ENCODE measurements around the gene DMGDH. TPM values are rescaled to one million over a fixed set of nuclear protein-coding genes. Genes with fewer than 3 reads are reported as not detected.

DMGDH gene
- total RNA-seq, 3 donors from 2014 or later = 1.5 to 12.5 (median 2.9) TPM

DNA sequence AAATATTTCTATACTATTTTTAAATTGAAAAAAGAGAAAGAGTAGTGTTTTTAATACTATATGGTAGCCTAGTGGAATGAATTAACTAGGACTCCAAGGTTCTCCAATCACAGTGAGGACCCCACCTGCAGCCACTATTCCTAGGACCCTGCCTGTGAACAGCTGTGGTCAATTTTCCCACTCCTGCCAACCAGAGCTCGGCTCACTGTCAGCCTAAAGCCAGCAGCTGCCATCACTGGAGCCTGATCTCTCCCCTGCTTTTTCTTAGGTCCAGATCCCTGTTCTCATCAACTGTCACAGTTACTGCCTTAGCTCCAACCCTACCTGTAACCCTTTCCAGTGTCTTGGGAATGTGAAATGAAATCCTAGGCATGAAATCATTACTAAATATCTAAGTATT lies 109.7 kb downstream of the DMGDH start:
- Histone ChIP-seq H3K27ac (no peak overlapping the region), H3K4me1 (no peaks in the 10 kb centered on the region), H3K36me3 (no peaks in the 10 kb centered on the region), H3K4me3 (no peak overlapping the region), H3K27me3 (no peaks in the 10 kb centered on the region), H3K9me3 (no peaks in the 10 kb centered on the region)
- intact Hi-C loops (cut with DNase I; ENCODE audit: low total_unique reads) = no loop called here
- TF ChIP-seq CTCF (IDR thresholded peaks at IDR 0.05) (no peak), POLR2AphosphoS5 (IDR thresholded peaks at IDR 0.05) (no peak), POLR2A (IDR thresholded peaks at IDR 0.05) (no peak)
- DNase-seq (ENCODE audit: low spot score in 2 of 2) = no peak

- Histone ChIP-seq H3K4me1 (no peaks in the 10 kb centered on the region), H3K36me3 (no peaks in the 10 kb centered on the region), H3K27ac (no peak overlapping the region), H3K9me3 (no peaks in the 10 kb centered on the region), H3K4me3 (no peak overlapping the region), H3K27me3 (no peaks in the 10 kb centered on the region)
- TF ChIP-seq POLR2A (IDR thresholded peaks at IDR 0.05) (no peak), POLR2AphosphoS5 (IDR thresholded peaks at IDR 0.05) (no peak), CTCF (IDR thresholded peaks at IDR 0.05) (no peak)
- intact Hi-C loops (cut with DNase I; ENCODE audit: low total_unique reads) = no loop called here
- DNase-seq (ENCODE audit: low spot score in 2 of 2) = no peak
Measured at GRCh38 chr5:78958672-78959445, 110.6 kb downstream of the DMGDH start.

- Histone ChIP-seq H3K27ac (no peak overlapping the region), H3K36me3 (no peaks in the 10 kb centered on the region), H3K27me3 (no peaks in the 10 kb centered on the region), H3K9me3 (no peaks in the 10 kb centered on the region), H3K4me3 (no peak overlapping the region), H3K4me1 (no peaks in the 10 kb centered on the region)
- TF ChIP-seq CTCF (IDR thresholded peaks at IDR 0.05) = no peak
- no peak for TF ChIP-seq POLR2A (IDR thresholded peaks at IDR 0.05)
- no peak for TF ChIP-seq POLR2AphosphoS5 (IDR thresholded peaks at IDR 0.05)
- no peak for DNase-seq (ENCODE audit: low spot score in 2 of 2)
- intact Hi-C loops (cut with DNase I; ENCODE audit: low total_unique reads) = no loop called here
Measured at GRCh38 chr5:78956901-78957300, 112.6 kb downstream of the DMGDH start.

DNA sequence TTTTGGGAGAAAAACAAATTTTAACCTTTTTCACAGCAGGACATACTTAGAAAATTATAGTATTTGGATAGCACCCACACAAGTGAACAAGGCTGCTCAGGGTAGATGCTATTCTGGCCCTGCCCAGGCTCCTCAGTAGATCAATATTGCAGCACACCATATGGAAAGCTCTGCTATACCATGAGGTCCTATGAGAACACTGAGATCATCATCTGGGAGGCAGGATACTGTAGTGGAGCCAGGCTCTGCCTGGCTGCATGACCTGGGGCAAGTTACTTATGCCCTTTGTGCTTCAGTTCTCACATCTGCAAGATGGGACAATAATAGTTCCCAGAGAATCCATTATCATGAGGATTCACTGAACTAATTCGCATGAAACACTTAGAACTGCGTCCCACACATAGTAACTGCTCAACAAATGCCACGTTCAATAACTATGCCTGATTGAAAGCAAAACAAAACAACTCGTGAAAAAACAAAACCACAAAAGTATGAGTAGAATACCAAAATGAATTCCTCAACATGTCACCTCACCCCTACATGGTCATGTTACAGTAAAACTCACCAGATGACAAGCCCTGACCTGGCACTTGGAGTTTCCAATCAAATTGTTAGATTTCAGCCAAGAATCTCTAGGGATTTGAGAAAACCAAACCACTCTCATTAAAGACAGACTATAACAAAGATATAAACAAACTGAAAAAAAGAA lies 116.2 kb downstream of the DMGDH start:
- Histone ChIP-seq H3K4me3 (no peak overlapping the region), H3K36me3 (no peaks in the 10 kb centered on the region), H3K27me3 (no peaks in the 10 kb centered on the region), H3K27ac (no peak overlapping the region), H3K9me3 (no peaks in the 10 kb centered on the region), H3K4me1 (no peaks in the 10 kb centered on the region)
- no peak for DNase-seq (ENCODE audit: low spot score in 2 of 2)
- intact Hi-C loops (cut with DNase I; ENCODE audit: low total_unique reads) = no loop called here
- TF ChIP-seq POLR2A (IDR thresholded peaks at IDR 0.05) = no peak
- TF ChIP-seq CTCF (IDR thresholded peaks at IDR 0.05) = no peak
- no peak for TF ChIP-seq POLR2AphosphoS5 (IDR thresholded peaks at IDR 0.05)

Other genes starting within 250 kb of the DMGDH start
- gene ARSB, start 84.4 kb downstream of the DMGDH start, total RNA-seq = 10 to 100 TPM in 1 of 3 donors, 1 to 10 TPM in 2; 9.8 to 17.6 (median 10.0) TPM
- 10 to 100 TPM in 2 of 3 donors, 1 to 10 TPM in 1; 8.0 to 63.7 (median 19.3) TPM for gene BHMT2, start 93 bp upstream of the DMGDH start, total RNA-seq
- gene BHMT, start 42.1 kb upstream of the DMGDH start, total RNA-seq = 1 to 10 TPM in 1 of 3 donors, under 1 TPM in 1, not detected in 1; 0.98 to 1.8 TPM
- 10 to 100 TPM; 15.8 to 29.9 (median 16.1) TPM for gene JMY, start 166.5 kb upstream of the DMGDH start, total RNA-seq